ENCODE measurements around the gene C17orf107. TPM values are rescaled to one million over a fixed set of nuclear protein-coding genes. Genes with fewer than 3 reads are reported as not detected.
A peak's percentile ranks its signal among the peaks of the same experiment; 100 is the strongest.

C17orf107 gene
- total RNA-seq, 2 donors from 2014 or later, result 0.67 to 3.4 TPM

DNA sequence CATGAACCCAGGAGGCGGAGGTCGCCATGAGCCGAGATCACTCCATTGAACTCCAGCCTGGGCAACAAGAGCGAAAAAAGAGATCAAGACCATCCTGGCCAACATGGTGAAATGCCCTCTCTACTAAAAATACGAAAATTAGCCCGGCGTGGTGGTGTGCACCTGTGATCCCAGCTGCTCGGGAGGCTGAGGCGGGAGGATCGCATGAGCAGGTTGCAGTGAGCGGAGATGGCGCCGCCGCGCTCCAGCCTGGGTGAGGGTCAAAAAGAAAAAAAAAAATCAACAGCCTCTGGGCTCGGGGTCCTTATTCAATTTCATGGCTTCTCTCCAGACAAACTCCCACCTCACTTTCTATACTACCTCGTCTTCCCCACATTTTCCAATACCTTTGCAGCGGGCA is 29.5 kb downstream of the C17orf107 start:
- Mint-ChIP-seq H3K27me3 (no peaks in the 10 kb centered on the region), H3K36me3 (ENCODE audit: low read depth) (peaks cover 20% of the 10 kb centered on the region), H3K27ac (no peak overlapping the region), H3K4me1 (peaks cover 17% of the 10 kb centered on the region), H3K4me3 (no peak overlapping the region), H3K9me3 (no peaks in the 10 kb centered on the region)
- no peak for ATAC-seq (replicated peaks)

DNA sequence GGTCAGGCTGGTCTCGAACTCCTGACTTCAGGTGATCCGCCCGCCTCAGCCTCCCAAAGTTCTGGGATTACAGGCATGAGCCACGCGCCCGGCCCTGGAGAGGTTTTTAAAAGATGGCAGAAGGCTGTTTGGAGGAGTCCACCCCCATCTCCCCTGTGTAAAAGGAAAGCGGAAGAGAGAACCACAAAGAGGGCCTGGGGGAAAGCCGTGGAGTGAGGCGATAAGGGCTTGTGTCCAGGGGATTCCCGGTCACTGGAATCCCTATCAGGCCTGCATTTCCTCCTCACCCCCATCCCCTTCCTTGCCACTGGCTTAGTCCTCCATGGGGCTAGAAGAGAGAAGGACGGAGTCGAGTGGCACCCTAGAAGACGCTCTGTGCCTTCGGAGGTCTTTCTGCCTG is 32.6 kb downstream of the C17orf107 start, which contains the start of gene GP1BA:
Gene GP1BA, plus strand, starts transcription at position 315 of the 400 bp plus-strand sequence. CDS start 328 bp downstream, outside the sequence.
- H3K27ac Mint-ChIP-seq, result peak within 1 kb of the TSS; percentile 47
- H3K27me3 Mint-ChIP-seq, result no peaks in the 10 kb centered on the region
- peaks cover 40% of the 10 kb centered on the region for H3K36me3 Mint-ChIP-seq (ENCODE audit: low read depth)
- ATAC-seq (replicated peaks), result no peak
- H3K4me3 Mint-ChIP-seq, result no peak within 1 kb of the TSS
- H3K9me3 Mint-ChIP-seq, result no peaks in the 10 kb centered on the region
- H3K4me1 Mint-ChIP-seq, result peaks cover 21% of the 10 kb centered on the region

DNA sequence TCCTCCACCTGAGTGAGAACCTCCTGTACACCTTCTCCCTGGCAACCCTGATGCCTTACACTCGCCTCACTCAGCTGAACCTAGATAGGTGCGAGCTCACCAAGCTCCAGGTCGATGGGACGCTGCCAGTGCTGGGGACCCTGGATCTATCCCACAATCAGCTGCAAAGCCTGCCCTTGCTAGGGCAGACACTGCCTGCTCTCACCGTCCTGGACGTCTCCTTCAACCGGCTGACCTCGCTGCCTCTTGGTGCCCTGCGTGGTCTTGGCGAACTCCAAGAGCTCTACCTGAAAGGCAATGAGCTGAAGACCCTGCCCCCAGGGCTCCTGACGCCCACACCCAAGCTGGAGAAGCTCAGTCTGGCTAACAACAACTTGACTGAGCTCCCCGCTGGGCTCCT is 33.4 kb downstream of the C17orf107 start:
- Mint-ChIP-seq H3K27me3 (no peaks in the 10 kb centered on the region), H3K4me3 (no peak overlapping the region), H3K36me3 (ENCODE audit: low read depth) (peaks cover 48% of the 10 kb centered on the region), H3K4me1 (peaks cover 21% of the 10 kb centered on the region), H3K9me3 (no peaks in the 10 kb centered on the region), H3K27ac (peak overlapping the region; percentile 47)
- no peak for ATAC-seq (replicated peaks)

DNA sequence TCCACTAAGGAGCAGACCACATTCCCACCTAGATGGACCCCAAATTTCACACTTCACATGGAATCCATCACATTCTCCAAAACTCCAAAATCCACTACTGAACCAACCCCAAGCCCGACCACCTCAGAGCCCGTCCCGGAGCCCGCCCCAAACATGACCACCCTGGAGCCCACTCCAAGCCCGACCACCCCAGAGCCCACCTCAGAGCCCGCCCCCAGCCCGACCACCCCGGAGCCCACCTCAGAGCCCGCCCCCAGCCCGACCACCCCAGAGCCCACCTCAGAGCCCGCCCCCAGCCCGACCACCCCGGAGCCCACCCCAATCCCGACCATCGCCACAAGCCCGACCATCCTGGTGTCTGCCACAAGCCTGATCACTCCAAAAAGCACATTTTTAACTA is 34.3 kb downstream of the C17orf107 start:
- ATAC-seq (replicated peaks), result no peak
- no peaks in the 10 kb centered on the region for H3K27me3 Mint-ChIP-seq
- no peak overlapping the region for H3K4me3 Mint-ChIP-seq

DNA sequence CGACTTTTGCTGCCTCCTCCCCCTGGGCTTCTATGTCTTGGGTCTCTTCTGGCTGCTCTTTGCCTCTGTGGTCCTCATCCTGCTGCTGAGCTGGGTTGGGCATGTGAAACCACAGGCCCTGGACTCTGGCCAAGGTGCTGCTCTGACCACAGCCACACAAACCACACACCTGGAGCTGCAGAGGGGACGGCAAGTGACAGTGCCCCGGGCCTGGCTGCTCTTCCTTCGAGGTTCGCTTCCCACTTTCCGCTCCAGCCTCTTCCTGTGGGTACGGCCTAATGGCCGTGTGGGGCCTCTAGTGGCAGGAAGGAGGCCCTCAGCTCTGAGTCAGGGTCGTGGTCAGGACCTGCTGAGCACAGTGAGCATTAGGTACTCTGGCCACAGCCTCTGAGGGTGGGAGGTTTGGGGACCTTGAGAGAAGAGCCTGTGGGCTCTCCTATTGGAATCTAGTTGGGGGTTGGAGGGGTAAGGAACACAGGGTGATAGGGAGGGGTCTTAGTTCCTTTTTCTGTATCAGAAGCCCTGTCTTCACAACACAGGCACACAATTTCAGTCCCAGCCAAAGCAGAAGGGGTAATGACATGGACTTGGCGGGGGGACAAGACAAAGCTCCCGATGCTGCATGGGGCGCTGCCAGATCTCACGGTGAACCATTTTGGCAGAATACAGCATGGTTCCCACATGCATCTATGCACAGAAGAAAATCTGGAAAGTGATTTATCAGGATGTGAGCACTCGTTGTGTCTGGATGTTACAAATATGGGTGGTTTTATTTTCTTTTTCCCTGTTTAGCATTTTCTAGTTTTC is 35.0 kb downstream of the C17orf107 start:
- Mint-ChIP-seq H3K4me1 (peaks cover 27% of the 10 kb centered on the region), H3K27ac (peak overlapping the region; percentile 47), H3K27me3 (no peaks in the 10 kb centered on the region), H3K4me3 (peak overlapping the region; percentile 42), H3K9me3 (no peaks in the 10 kb centered on the region), H3K36me3 (ENCODE audit: low read depth) (peaks cover 50% of the 10 kb centered on the region)
- ATAC-seq (replicated peaks), result peak; percentile 85

More for the DNA sequence above, 34.3 kb downstream of the C17orf107 start:
- Mint-ChIP-seq H3K4me1 (peaks cover 27% of the 10 kb centered on the region), H3K27ac (peak overlapping the region; percentile 47), H3K9me3 (no peaks in the 10 kb centered on the region), H3K36me3 (ENCODE audit: low read depth) (peaks cover 50% of the 10 kb centered on the region)

DNA sequence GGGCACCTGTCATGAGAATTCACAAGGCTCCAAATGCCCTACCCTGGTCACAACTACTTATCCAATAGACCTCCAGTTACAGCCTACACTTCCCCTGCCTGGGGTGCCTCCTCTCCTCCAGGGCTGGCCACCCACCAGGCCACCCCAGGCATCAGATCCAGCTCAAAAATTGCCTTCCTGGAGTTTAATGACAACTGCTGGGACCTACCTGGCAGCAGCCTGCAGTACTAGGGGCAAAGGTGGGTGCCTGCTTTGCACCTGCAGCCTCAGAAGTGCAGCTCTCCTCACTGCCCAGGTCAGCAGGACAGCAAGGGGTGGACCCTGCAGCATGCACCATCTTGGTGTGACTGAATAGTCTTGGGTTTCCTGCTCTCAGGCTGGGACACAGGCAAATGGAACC is 36.3 kb downstream of the C17orf107 start:
- Mint-ChIP-seq H3K9me3 (no peaks in the 10 kb centered on the region), H3K36me3 (ENCODE audit: low read depth) (peaks cover 54% of the 10 kb centered on the region), H3K27ac (peak overlapping the region; percentile 25), H3K4me1 (peaks cover 27% of the 10 kb centered on the region), H3K4me3 (no peak overlapping the region), H3K27me3 (no peaks in the 10 kb centered on the region)
- ATAC-seq (replicated peaks), result no peak

DNA sequence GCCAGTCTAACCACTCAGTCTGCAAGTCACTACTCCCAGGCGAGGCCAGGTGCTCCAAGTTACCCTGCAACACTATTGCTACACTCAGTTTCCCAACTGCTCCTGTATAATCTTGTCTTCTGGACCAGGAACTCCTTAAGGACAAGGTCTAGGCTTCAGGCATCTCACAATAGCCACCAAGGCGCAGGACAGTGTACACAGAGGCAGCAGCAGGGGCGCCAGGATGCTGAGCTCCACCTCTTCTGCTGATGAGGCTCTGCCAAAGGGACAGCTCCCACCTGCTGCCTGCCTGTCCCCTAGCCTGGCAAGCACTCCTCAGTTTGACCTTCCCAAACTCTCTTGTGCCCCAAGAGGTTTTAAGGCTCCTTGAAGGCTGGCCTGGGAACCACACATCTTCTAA is 37.1 kb downstream of the C17orf107 start:
- Mint-ChIP-seq H3K9me3 (no peaks in the 10 kb centered on the region), H3K4me1 (peaks cover 33% of the 10 kb centered on the region), H3K27me3 (no peaks in the 10 kb centered on the region), H3K4me3 (no peak overlapping the region), H3K36me3 (ENCODE audit: low read depth) (peaks cover 61% of the 10 kb centered on the region), H3K27ac (peak overlapping the region; percentile 41)
- no peak for ATAC-seq (replicated peaks)

DNA sequence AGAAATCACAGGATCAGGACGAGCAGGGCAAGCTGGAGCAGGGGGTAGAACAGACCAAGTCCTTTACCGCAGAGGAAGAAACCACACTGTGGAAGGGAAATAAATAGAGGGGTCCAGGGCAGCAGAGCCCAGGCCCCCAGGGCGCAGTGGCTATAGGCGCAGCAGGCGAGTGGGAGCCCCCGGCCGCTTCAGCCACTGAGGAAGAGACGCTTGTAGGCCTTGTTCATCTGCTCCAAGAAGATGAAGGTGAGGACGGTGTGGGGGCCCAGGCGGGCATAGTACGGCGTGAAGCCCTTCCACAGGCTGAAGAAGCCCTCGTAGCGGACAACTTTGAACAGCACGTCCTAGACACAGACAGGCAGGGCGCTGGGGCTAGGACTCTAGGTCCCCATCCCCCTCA is 38.2 kb downstream of the C17orf107 start:
- Mint-ChIP-seq H3K27me3 (no peaks in the 10 kb centered on the region), H3K36me3 (ENCODE audit: low read depth) (peaks cover 73% of the 10 kb centered on the region), H3K4me3 (peak overlapping the region; percentile 91), H3K27ac (peak overlapping the region; percentile 41), H3K4me1 (peaks cover 40% of the 10 kb centered on the region), H3K9me3 (no peaks in the 10 kb centered on the region)
- no peak for ATAC-seq (replicated peaks)

DNA sequence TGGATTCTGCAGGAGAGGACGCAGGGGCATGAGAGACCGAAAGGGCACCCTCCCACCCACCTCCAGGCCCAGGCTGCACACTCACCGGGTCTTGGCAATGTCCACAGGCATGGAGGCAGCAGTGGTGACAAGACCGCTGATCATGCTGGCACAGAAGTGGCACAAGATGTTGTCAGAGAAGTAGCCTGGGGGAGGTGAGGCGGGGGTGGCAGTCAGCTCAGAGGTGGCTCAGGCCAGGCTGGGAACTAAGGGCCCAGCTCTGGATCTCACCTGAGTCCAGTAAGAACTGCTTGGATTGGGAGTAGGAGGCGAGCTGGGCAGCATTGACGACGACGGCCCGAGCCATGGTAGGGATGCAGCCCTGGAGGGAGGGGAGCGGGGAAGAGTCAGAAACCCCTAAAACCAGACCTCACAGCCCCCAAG is 38.7 kb downstream of the C17orf107 start:
- peak overlapping the region; percentile 93 for H3K27ac Mint-ChIP-seq
- peaks cover 44% of the 10 kb centered on the region for H3K4me1 Mint-ChIP-seq
- no peak for ATAC-seq (replicated peaks)

DNA sequence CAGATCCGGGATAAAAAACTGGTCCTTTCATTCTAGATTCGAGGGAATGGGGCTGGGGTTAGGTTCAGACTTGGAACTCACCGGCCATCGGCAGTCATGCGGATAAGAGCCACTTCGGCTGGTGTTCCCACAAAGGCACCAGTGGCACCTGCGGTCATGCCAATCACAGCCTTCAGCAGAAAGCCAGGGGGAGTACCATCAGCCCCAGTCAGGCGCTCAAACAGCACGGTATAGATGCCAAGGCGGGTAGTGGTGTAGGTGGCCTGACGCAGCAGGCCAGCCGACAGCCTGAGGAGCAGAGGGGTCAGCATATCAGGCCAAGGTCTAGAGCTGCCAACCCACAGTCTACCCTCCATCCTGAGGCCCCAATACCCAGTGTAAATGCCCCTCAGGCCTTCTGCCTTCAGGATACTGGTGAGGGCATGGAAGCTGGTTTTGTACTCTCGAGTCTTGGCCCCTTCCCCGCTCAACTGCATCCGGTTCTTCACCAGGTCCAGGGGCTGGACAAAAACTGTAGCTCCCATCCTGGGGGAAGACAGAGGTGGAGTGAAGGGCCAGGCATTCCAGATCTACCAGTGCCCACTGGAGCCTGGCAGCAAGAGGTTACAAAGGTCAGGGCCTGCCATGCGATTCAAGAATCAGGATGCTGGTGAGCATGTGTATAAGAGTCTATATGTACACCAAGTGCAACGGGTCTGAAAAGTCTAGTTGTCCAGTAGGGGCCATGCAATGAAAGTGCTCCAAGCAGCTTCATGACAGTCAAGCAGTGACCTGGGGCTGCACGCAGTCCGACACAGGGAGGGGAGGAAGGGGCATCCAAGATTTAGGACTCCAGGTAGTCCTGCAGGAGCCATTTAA is 39.6 kb downstream of the C17orf107 start:
- Mint-ChIP-seq H3K27ac (peak overlapping the region; percentile 93), H3K9me3 (no peaks in the 10 kb centered on the region), H3K4me1 (peaks cover 41% of the 10 kb centered on the region), H3K4me3 (peak overlapping the region; percentile 91), H3K27me3 (no peaks in the 10 kb centered on the region), H3K36me3 (ENCODE audit: low read depth) (peaks cover 84% of the 10 kb centered on the region)
- ATAC-seq (replicated peaks), result no peak

More for the DNA sequence above, 38.7 kb downstream of the C17orf107 start:
- no peaks in the 10 kb centered on the region for H3K27me3 Mint-ChIP-seq
- H3K4me3 Mint-ChIP-seq, result peak overlapping the region; percentile 91
- H3K36me3 Mint-ChIP-seq (ENCODE audit: low read depth), result peaks cover 78% of the 10 kb centered on the region
- H3K9me3 Mint-ChIP-seq, result no peaks in the 10 kb centered on the region

DNA sequence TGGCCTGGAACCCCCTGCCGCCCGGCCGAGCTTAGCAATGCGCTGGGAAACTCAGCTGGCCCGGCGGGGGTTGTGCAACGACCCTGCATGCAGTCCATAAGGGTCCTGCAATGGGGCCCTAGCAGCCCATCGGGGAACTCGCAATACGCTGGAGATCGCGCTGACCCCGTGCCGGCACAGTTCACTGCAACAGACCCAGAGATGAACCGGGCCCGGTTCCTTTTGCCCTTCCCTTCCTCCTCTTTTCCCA is 40.1 kb downstream of the C17orf107 start:
- Mint-ChIP-seq H3K9me3 (no peaks in the 10 kb centered on the region), H3K27me3 (no peaks in the 10 kb centered on the region), H3K4me1 (peaks cover 41% of the 10 kb centered on the region), H3K27ac (peak overlapping the region; percentile 93), H3K4me3 (peak overlapping the region; percentile 91), H3K36me3 (ENCODE audit: low read depth) (peaks cover 84% of the 10 kb centered on the region)
- peak; percentile 0 for ATAC-seq (replicated peaks)

DNA sequence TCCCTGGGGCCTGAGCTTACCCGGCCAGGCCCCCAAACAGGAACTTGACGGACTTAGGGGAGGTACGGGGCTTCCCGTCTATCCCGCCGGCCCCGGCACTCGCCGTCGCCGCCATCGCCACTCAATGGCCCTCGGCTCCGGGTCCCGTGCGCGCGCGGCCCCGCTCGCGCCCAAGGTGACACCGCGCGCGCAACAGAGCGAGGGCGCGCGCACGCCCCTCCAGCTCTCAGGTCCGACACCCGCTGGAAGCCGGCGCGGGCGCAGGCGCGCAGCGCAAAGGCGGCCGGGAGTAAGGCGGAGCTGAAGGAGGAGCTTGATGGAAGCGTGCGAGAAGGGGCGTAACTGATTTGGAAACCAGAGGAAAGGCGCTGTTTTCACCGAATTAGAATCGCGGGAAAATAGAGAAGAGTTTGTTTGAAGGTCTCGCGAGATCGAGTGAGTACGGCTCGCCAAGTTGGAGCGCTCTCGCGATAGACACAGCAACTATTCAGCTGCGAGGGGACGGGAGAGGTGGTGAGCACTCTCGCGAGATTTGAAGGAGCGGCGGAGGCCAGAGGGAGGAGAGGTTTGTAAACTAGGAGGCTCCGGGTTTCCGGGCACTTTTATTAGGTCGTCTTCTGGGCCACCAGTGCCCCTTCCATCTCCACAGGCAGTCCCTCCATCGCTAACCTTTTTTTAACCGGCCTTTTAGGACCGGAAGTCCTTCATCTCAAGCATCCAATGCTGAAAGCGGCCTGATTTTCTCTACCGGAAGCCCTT is 40.6 kb downstream of the C17orf107 start, which contains the start of the genes RNF167 and SLC25A11:
Gene RNF167, plus strand, starts transcription at position 473 of the 759 bp plus-strand sequence. CDS start 642 bp downstream, outside the sequence.
Gene SLC25A11, minus strand, starts transcription at position 251 of the 759 bp plus-strand sequence. Its CDS starts 136 bp downstream, at position 115.
- Mint-ChIP-seq H3K27me3 (no peaks in the 10 kb centered on the region), H3K4me3 (peak within 1 kb of the TSS; percentile 91), H3K27ac (peak within 1 kb of the TSS; percentile 93), H3K36me3 (ENCODE audit: low read depth) (peaks cover 88% of the 10 kb centered on the region), H3K9me3 (no peaks in the 10 kb centered on the region), H3K4me1 (peaks cover 43% of the 10 kb centered on the region)
- ATAC-seq (replicated peaks), result peak; percentile 86

DNA sequence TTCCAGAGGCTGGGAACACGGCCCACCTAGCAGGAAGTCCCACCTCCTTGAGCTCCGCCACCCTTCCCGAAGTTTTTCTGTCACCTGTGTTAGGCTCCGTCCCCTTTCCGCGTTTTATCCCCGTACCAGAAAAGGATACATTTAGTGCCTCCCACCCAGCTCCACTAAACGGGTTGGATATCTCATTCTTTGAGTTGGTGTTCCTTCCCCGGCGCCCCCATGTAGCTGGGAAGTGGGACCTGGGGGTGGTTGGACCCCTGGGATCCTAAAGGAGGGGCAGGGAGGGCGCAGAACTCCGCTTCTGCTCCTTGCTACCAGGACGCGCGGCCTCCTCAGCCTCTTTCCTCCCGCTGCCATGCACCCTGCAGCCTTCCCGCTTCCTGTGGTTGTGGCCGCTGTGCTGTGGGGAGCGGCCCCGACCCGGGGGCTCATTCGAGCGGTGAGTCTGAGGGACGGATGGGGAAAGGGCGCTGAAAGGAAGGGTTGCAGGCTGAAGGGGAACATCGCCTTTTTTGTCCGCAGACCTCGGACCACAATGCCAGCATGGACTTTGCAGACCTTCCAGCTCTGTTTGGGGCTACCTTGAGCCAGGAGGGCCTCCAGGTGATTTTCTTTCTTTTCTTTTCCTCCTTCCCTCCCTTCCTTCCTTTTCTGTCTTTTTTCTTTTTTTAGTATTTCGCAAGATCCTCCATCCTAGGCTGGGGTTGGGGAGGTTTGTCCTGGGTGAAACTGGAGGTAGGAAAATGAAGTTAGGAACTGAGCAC is 41.4 kb downstream of the C17orf107 start:
- H3K9me3 Mint-ChIP-seq, result no peaks in the 10 kb centered on the region
- peaks cover 94% of the 10 kb centered on the region for H3K36me3 Mint-ChIP-seq (ENCODE audit: low read depth)
- H3K27ac Mint-ChIP-seq, result peak overlapping the region; percentile 93
- no peak for ATAC-seq (replicated peaks)
- H3K4me1 Mint-ChIP-seq, result peaks cover 51% of the 10 kb centered on the region
- no peaks in the 10 kb centered on the region for H3K27me3 Mint-ChIP-seq
- peak overlapping the region; percentile 91 for H3K4me3 Mint-ChIP-seq

Data from activated T-helper 17 cell treated with anti-CD3 and anti-CD28 coated beads, Interleukin-2, amount 50 U/mL, for 72 hours (primary cell).